ENCODE results near the gene MEDAG. TPM values are rescaled to one million over a fixed set of nuclear protein-coding genes. Genes with fewer than 3 reads are reported as not detected.
A peak's percentile ranks its signal among the peaks of the same experiment; 100 is the strongest.

Gene MEDAG
- polyA plus RNA-seq, 1 of the 3 experiments (the other 2 are of a cell fraction) = not detected

DNA sequence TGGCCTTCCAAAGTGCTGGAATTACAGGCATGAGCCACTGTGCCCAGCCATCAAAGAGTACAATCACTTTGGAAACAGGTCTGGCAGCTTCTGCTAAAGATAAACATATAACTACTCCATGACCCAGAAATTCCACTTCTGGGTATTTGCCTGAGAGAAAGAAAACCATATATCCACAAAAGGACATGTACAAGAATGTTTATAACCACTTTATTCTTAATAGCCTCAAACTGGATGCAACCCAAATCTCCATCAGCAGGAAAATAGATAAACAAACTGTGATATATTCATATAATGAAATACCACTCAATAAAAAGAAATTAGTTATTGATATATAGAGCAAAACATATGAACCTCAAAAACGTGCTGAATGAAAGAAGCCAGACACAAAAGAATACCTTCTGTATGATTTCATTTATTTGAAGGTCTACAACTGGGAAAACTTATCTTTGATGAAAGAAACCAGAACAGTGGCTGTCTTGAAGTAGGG, 66.9 kb downstream of the MEDAG start:
- Histone ChIP-seq H4K20me1 (ENCODE audit: insufficient read depth) (no peaks in the 10 kb centered on the region), H3K9me2 (no peaks in the 10 kb centered on the region), H3K36me3 (replicated peaks in 1 of 2; ENCODE audit: control insufficient read depth in 1 of 2, insufficient read depth in 2 of 2, low read length in 1 of 2) (no peaks in the 10 kb centered on the region), H3K4me3 (ENCODE audit: low read depth in 2 of 2, low read length in 1 of 2) (no peak overlapping the region), H2AFZ (ENCODE audit: low read depth) (no peak overlapping the region), H3K9ac (no peak overlapping the region), H3F3A (replicated peaks; ENCODE audit: insufficient read depth) (peaks cover under 1% of the 10 kb centered on the region), H3K4me1 (ENCODE audit: control insufficient read depth in 1 of 2, insufficient read depth in 2 of 2, low read depth in 1 of 2, low read length in 1 of 2) (peaks cover 0 to 14% of the 10 kb centered on the region in 2 experiments; a peak in 1 of 4 replicates), H3K4me2 (no peak overlapping the region), H3K27me3 (ENCODE audit: insufficient read depth) (no peaks in the 10 kb centered on the region), H3K9me3 (no peaks in the 10 kb centered on the region), H3K79me2 (ENCODE audit: insufficient read depth) (no peaks in the 10 kb centered on the region), H3K27ac (ENCODE audit: low read depth in 2 of 2, low read length in 1 of 2) (no peak overlapping the region)
- WGBS (ENCODE audit: low lambda C conversion rate) = 2% methylated on average over 1 of the region's 1 CpG
- ChIA-PET POLR2A (no interaction called here), CTCF (no interaction called here)
- DNase-seq = no peak
- no peak for TF ChIP-seq FOSL2 (IDR thresholded peaks at IDR 0.05; ENCODE audit: borderline replicate concordance, low read depth)
- peak; percentile 68 for TF ChIP-seq TCF12 (IDR thresholded peaks at IDR 0.05)
- no peak for TF ChIP-seq JUND (IDR thresholded peaks at IDR 0.05)
- TF ChIP-seq, protein P1, sequence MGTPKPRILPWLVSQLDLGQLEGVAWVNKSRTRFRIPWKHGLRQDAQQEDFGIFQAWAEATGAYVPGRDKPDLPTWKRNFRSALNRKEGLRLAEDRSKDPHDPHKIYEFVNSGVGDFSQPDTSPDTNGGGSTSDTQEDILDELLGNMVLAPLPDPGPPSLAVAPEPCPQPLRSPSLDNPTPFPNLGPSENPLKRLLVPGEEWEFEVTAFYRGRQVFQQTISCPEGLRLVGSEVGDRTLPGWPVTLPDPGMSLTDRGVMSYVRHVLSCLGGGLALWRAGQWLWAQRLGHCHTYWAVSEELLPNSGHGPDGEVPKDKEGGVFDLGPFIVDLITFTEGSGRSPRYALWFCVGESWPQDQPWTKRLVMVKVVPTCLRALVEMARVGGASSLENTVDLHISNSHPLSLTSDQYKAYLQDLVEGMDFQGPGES (IDR thresholded peaks at IDR 0.05; ENCODE audit: low read depth, low read length) = no peak
- no peak for TF ChIP-seq CHD2 (IDR thresholded peaks at IDR 0.05; ENCODE audit: low read length, partially characterized antibody)
- TF ChIP-seq POLR2AphosphoS5 (IDR thresholded peaks at IDR 0.05; ENCODE audit: low read depth, low read length) = no peak

DNA sequence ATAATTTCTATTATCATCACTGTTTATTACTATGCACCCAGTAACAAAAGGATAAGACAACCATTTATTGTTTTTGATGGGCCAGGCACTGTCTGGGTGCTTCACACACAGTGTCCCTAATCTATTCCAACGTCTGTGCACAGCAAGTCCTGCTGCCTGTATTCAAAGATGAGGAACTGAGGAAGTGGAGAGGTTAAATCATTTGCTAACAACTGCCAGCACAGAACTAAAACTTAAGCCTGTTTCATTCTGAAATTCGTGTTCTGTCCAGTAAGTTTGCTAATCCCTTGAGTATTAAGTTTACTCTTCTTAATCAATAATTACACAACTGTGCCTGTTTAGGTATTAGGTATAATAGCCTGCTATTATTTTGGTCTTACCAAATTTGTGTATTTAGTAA, 68.3 kb downstream of the MEDAG start:
- Histone ChIP-seq H2AFZ (ENCODE audit: low read depth) (0 out of 2 replicates have a peak overlapping the region, but pooled peaks have one; percentile 31), H3K36me3 (replicated peaks in 1 of 2; ENCODE audit: control insufficient read depth in 1 of 2, insufficient read depth in 2 of 2, low read length in 1 of 2) (no peaks in the 10 kb centered on the region), H3F3A (replicated peaks; ENCODE audit: insufficient read depth) (peaks cover 7% of the 10 kb centered on the region), H4K20me1 (ENCODE audit: insufficient read depth) (no peaks in the 10 kb centered on the region), H3K9me2 (no peaks in the 10 kb centered on the region), H3K79me2 (ENCODE audit: insufficient read depth) (no peaks in the 10 kb centered on the region), H3K9ac (no peak overlapping the region), H3K4me3 (ENCODE audit: low read depth in 2 of 2, low read length in 1 of 2) (no peak overlapping the region), H3K9me3 (no peaks in the 10 kb centered on the region), H3K27ac (ENCODE audit: low read depth in 2 of 2, low read length in 1 of 2) (no peak overlapping the region), H3K4me1 (ENCODE audit: control insufficient read depth in 1 of 2, insufficient read depth in 2 of 2, low read depth in 1 of 2, low read length in 1 of 2) (peaks cover under 1 to 21% of the 10 kb centered on the region in 2 experiments; a peak in 2 of 4 replicates), H3K27me3 (ENCODE audit: insufficient read depth) (no peaks in the 10 kb centered on the region), H3K4me2 (no peak overlapping the region)
- DNase-seq = no peak
- WGBS (ENCODE audit: low lambda C conversion rate) = 83% methylated on average over 2 of the region's 2 CpGs
- POLR2A ChIA-PET = no interaction called here
- TF ChIP-seq, protein P2, sequence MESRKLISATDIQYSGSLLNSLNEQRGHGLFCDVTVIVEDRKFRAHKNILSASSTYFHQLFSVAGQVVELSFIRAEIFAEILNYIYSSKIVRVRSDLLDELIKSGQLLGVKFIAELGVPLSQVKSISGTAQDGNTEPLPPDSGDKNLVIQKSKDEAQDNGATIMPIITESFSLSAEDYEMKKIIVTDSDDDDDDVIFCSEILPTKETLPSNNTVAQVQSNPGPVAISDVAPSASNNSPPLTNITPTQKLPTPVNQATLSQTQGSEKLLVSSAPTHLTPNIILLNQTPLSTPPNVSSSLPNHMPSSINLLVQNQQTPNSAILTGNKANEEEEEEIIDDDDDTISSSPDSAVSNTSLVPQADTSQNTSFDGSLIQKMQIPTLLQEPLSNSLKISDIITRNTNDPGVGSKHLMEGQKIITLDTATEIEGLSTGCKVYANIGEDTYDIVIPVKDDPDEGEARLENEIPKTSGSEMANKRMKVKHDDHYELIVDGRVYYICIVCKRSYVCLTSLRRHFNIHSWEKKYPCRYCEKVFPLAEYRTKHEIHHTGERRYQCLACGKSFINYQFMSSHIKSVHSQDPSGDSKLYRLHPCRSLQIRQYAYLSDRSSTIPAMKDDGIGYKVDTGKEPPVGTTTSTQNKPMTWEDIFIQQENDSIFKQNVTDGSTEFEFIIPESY (IDR thresholded peaks at IDR 0.05; ENCODE audit: borderline replicate concordance, low read depth) = no peak
- TF ChIP-seq, protein P3, sequence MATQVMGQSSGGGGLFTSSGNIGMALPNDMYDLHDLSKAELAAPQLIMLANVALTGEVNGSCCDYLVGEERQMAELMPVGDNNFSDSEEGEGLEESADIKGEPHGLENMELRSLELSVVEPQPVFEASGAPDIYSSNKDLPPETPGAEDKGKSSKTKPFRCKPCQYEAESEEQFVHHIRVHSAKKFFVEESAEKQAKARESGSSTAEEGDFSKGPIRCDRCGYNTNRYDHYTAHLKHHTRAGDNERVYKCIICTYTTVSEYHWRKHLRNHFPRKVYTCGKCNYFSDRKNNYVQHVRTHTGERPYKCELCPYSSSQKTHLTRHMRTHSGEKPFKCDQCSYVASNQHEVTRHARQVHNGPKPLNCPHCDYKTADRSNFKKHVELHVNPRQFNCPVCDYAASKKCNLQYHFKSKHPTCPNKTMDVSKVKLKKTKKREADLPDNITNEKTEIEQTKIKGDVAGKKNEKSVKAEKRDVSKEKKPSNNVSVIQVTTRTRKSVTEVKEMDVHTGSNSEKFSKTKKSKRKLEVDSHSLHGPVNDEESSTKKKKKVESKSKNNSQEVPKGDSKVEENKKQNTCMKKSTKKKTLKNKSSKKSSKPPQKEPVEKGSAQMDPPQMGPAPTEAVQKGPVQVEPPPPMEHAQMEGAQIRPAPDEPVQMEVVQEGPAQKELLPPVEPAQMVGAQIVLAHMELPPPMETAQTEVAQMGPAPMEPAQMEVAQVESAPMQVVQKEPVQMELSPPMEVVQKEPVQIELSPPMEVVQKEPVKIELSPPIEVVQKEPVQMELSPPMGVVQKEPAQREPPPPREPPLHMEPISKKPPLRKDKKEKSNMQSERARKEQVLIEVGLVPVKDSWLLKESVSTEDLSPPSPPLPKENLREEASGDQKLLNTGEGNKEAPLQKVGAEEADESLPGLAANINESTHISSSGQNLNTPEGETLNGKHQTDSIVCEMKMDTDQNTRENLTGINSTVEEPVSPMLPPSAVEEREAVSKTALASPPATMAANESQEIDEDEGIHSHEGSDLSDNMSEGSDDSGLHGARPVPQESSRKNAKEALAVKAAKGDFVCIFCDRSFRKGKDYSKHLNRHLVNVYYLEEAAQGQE (IDR thresholded peaks at IDR 0.05; ENCODE audit: low read depth, low read length) = no peak
- TF ChIP-seq GABPA (IDR thresholded peaks at IDR 0.05; ENCODE audit: low read depth) (no peak), MEF2A (IDR thresholded peaks at IDR 0.05; ENCODE audit: borderline replicate concordance, low read depth) (no peak), EZH2phosphoT487 (IDR thresholded peaks at IDR 0.05; ENCODE audit: borderline replicate concordance, low read depth) (no peak), RCOR1 (IDR thresholded peaks at IDR 0.05; ENCODE audit: low read length) (no peak), MXI1 (IDR thresholded peaks at IDR 0.05; ENCODE audit: low read depth, low read length) (no peak), SIN3A (IDR thresholded peaks at IDR 0.05; ENCODE audit: borderline replicate concordance, low read depth, low read length) (no peak), RAD21 (IDR thresholded peaks at IDR 0.05; ENCODE audit: low read length) (no peak)
- TF ChIP-seq, protein P4, sequence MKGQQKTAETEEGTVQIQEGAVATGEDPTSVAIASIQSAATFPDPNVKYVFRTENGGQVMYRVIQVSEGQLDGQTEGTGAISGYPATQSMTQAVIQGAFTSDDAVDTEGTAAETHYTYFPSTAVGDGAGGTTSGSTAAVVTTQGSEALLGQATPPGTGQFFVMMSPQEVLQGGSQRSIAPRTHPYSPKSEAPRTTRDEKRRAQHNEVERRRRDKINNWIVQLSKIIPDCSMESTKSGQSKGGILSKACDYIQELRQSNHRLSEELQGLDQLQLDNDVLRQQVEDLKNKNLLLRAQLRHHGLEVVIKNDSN (IDR thresholded peaks at IDR 0.05; ENCODE audit: borderline replicate concordance, low read depth) = no peak
- CTCF ChIA-PET = no interaction called here
